Measurements from ENCODE around the gene PCDHA2. TPM values are rescaled to one million over a fixed set of nuclear protein-coding genes. Genes with fewer than 3 reads are reported as not detected.

The PCDHA2 gene
- total and polyA plus RNA-seq, 2 of the 8 experiments (the other 6 are each of a cell fraction or from before 2014, with no cell fraction given), result 0.86 to 1.9 TPM

DNA sequence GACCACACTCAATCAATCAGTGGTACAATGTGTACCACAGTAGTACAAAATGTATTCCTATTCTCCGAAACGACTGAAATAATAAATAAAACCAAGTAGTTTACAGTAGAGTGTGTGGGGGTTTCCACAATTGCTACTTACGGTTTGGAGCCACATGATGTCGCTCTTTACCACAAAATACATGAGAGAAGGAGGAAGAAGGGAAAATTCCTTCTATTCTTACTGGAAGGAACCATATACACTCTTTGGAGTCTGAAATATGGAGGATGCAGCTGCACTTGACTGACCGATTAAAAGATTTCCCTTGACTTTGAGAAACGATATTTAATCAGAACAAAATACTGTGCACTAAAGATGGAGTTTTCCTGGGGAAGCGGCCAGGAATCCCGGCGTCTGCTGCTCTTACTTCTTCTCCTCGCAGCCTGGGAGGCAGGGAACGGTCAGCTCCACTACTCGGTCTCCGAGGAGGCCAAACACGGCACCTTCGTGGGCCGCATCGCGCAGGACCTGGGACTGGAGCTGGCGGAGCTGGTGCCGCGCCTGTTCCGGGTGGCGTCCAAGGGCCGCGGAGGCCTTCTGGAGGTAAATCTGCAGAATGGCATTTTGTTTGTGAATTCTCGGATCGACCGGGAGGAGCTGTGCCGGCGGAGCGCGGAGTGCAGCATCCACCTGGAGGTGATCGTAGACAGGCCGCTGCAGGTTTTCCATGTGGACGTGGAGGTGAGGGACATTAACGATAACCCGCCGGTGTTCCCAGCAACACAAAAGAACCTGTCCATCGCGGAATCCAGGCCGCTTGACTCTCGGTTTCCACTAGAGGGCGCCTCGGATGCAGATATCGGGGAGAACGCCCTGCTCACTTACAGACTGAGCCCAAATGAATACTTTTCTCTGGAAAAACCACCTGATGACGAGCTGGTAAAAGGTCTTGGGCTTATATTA, 12.5 kb downstream of the PCDHA2 start, which contains the start of gene PCDHA4 (continued):
- peak; percentile 75 to 76 for TF ChIP-seq RAD21 (IDR thresholded peaks at IDR 0.05 in 1 of 2, conservative IDR thresholded peaks at IDR 0.05 in 1 of 2; ENCODE audit: low read depth in 2 of 2, low read length in 2 of 2)
- 0 out of 2 replicates have a peak, but pooled peaks have one; percentile 32 for TF ChIP-seq TEAD4 (IDR thresholded peaks at IDR 0.05; ENCODE audit: low read depth, low read length)
- peak; percentile 56; the same call in 1 of the 2 replicates for TF ChIP-seq POLR2AphosphoS5 (IDR thresholded peaks at IDR 0.05; ENCODE audit: low read depth, low read length)
- no peak for TF ChIP-seq BRCA1 (IDR thresholded peaks at IDR 0.05; ENCODE audit: low read depth, low read length)
- peak; percentile 75 to 81 (median 81) for TF ChIP-seq CTCF (IDR thresholded peaks at IDR 0.05; ENCODE audit: control extremely low read depth in 1 of 3, insufficient read depth in 1 of 3, low read depth in 1 of 3, low read length in 3 of 3)
- TF ChIP-seq RXRA (IDR thresholded peaks at IDR 0.05; ENCODE audit: insufficient read depth, low read depth, low read length), result no peak
- no peak for TF ChIP-seq MAX (IDR thresholded peaks at IDR 0.05)
- peak; percentile 17; the same call in 1 of the 2 replicates for TF ChIP-seq YY1 (IDR thresholded peaks at IDR 0.05; ENCODE audit: low read depth, low read length)
- TF ChIP-seq ASH2L (IDR thresholded peaks at IDR 0.05; ENCODE audit: low read length), result peak; percentile 40
